Upper lobe of left lung (tissue), 6 donors: ENCODE data around the gene EMSY. TPM values are rescaled to one million over a fixed set of nuclear protein-coding genes. Genes with fewer than 3 reads are reported as not detected.

Experiments used
- ATAC-seq, 2 donors: fragments of 200-7000 bp; cut with Tn5 transposase; one replicate each; pipeline ENCODE4 v1.9.1; 2022; ENCODE audit warnings: mild to moderate bottlenecking in 2 of 2, moderate library complexity in 2 of 2; ENCODE audit not compliant: low FRiP score in 2 of 2
- DNase-seq, 2 donors: peaks; one replicate each; pipeline ENCODE4 v3.0.0-alpha.2; 2019 to 2020
- H3K27ac ChIP-seq, 4 donors: fragments of 200-600 bp; sonication (generic); one replicate each; pipeline ENCODE4 v1.5.1; 2016 to 2019
- H3K27me3 ChIP-seq, 4 donors: fragments of 200-600 bp; sonication (generic); one replicate each; pipeline ENCODE4 v1.5.1; 2017 to 2019
- H3K36me3 ChIP-seq, 4 donors: fragments of 200-600 bp; sonication (generic); one replicate each; pipeline ENCODE4 v1.5.1; 2016 to 2019
- H3K4me1 ChIP-seq, 4 donors: fragments of 200-600 bp; sonication (generic); one replicate each; pipeline ENCODE4 v1.5.1; 2018 to 2019
- H3K4me3 ChIP-seq, 4 donors: fragments of 200-600 bp; sonication (generic); one replicate each; pipeline ENCODE4 v1.5.1; 2017 to 2019; ENCODE audit warnings: mild to moderate bottlenecking in 2 of 4, moderate library complexity in 1 of 4
- H3K9me3 ChIP-seq, 4 donors: fragments of 200-600 bp; sonication (generic); one replicate each; pipeline ENCODE4 v1.5.1; 2018 to 2019
- EP300 ChIP-seq, 4 donors: sonication (generic); formaldehyde crosslinking; IDR thresholded peaks; one replicate each; pipeline ENCODE4 v1.5.1; 2017; ENCODE audit warnings: antibody characterized with exemption in 4 of 4, control low read depth in 2 of 4
- POLR2A ChIP-seq, 4 donors: fragments of 450-650 bp; IDR thresholded peaks; one replicate each; pipeline ENCODE4 v1.5.1; 2016 to 2017; ENCODE audit warnings: antibody characterized with exemption in 4 of 4, mild to moderate bottlenecking in 2 of 4
- POLR2AphosphoS5 ChIP-seq, 2 donors: sonication (generic); formaldehyde crosslinking; IDR thresholded peaks; one replicate each; pipeline ENCODE4 v1.5.1; 2017; ENCODE audit warnings: antibody characterized with exemption in 2 of 2
- WGBS, 2 donors: methylation state at CpG; one replicate each; pipeline ENCODE4 v1.1.5; 2017 to 2018; 5-methylcytosine and 5-hydroxymethylcytosine counted together
- total RNA-seq, 6 donors: library from RNA; depleted of rRNA in 4 of 6; stranded (reverse); fragments of >200 nt in 4 of 6; gene quantifications; one replicate each; pipeline versions ENCODE4 v1.1.0 to v1.2.1, GENCODE V29; 2016 to 2021
- TF ChIP-seq, protein P1 (sequence below), 6 experiments: fragments of 450-650 bp in 4 of 6; fragments of 200-600 bp in 2 of 6; sonication (generic) in 2 of 6; IDR thresholded peaks; one replicate each; pipeline ENCODE4 v1.5.1; 2016 to 2019; ENCODE audit warnings: antibody characterized with exemption in 6 of 6
- donor health status: DM: no; HTN: no; CAD: no; lungs with moderate emphysema.
- donor health status: DM: no; HTN: yes; CAD: no; lungs with severe emphysema.

EMSY gene
- total RNA-seq, 6 donors from 2014 or later: 14.6 to 66.0 (median 20.9) TPM

DNA sequence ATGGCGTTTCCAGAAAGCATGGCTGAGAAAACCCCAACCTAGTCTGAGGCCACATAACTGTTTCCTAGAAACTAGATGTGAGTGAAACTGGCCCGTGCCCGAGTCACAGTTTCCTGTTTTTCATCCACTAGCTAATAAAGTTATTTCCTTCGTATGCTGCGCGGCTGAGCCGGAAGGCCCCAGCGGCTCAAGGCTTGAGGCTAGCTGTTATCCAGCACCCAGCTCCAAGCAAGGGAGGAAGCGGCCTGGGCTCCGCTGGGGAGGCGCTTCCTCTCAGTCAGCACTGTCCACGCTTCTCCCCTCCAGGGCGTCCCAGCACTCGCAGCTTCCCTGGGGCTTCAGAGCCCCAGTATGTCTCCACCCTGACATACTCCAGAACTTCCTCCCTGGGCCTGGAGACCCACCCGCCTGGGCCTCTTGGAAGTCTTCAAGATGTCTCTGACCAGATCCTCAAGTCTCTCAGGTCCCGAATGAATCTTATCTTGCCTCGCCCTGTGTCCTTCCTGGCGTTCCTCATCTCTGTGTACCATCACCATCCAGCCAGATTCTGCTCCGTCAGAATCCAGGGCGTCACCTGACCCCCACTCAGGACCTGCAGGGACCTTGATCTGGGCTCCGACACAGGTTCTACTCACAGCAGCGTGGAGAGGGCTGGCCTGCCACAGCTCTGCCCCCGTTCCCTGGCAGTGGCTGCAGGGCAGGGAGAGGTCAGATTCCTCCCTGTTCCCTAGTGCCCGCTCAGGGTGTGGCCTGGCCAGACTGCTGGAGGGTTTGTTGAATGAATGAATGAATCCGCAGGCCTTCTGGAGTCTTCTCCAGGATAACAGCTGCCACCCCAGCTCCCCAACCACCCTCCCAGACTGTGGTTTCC lies 143.9 kb downstream of the EMSY start:
- no peak overlapping the region for H3K4me3 ChIP-seq
- no peaks in the 10 kb centered on the region for H3K36me3 ChIP-seq
- DNase-seq (peak; percentile 75 to 80), ATAC-seq (peak; percentile 84 to 89)
- TF ChIP-seq POLR2AphosphoS5 (IDR thresholded peaks at IDR 0.05) (peak; percentile 58 to 73), POLR2A (IDR thresholded peaks at IDR 0.05) (peak in 1 of 4 donors; percentile 45), EP300 (IDR thresholded peaks at IDR 0.05) (peak in 3 of 4 donors; percentile 25 to 34 (median 28))
- TF ChIP-seq, protein P1, sequence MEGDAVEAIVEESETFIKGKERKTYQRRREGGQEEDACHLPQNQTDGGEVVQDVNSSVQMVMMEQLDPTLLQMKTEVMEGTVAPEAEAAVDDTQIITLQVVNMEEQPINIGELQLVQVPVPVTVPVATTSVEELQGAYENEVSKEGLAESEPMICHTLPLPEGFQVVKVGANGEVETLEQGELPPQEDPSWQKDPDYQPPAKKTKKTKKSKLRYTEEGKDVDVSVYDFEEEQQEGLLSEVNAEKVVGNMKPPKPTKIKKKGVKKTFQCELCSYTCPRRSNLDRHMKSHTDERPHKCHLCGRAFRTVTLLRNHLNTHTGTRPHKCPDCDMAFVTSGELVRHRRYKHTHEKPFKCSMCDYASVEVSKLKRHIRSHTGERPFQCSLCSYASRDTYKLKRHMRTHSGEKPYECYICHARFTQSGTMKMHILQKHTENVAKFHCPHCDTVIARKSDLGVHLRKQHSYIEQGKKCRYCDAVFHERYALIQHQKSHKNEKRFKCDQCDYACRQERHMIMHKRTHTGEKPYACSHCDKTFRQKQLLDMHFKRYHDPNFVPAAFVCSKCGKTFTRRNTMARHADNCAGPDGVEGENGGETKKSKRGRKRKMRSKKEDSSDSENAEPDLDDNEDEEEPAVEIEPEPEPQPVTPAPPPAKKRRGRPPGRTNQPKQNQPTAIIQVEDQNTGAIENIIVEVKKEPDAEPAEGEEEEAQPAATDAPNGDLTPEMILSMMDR (IDR thresholded peaks at IDR 0.05): no peak
- 59 to 67% methylated on average over 18 to 25 of the region's 25 CpGs for WGBS, 2 donors
- peak overlapping the region; percentile 76 to 88 (median 82) for H3K27ac ChIP-seq
- no peaks in the 10 kb centered on the region for H3K27me3 ChIP-seq
- peaks cover 12 to 30% (median 18%) of the 10 kb centered on the region in 4 donors for H3K4me1 ChIP-seq
- no peaks in the 10 kb centered on the region for H3K9me3 ChIP-seq

DNA sequence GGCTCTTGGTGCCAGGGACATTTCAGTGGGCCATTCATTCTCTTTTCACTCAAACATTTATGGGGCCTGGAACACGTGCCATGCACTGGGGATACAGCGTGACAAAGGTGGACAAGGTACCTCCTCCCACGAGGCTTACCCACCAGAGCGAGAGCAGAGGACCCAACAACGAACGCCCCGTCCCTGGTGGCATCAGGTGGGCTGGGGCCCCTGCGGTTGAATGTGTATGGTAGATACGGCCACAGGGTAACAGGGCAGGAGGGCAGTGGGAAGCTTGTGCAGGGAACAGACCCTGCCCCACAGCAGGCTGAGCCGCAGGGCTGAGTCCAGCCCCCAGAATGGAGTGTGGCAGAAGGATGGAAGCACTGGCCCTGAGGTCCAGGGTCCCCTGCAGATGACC lies 144.7 kb downstream of the EMSY start:
- H3K9me3 ChIP-seq: no peaks in the 10 kb centered on the region
- no peak overlapping the region for H3K4me3 ChIP-seq
- DNase-seq (no peak), ATAC-seq (no peak)
- no peaks in the 10 kb centered on the region for H3K27me3 ChIP-seq
- H3K27ac ChIP-seq: peak overlapping the region; percentile 76 to 88 (median 82)
- no peak for TF ChIP-seq POLR2AphosphoS5 (IDR thresholded peaks at IDR 0.05)
- TF ChIP-seq, protein P1 (IDR thresholded peaks at IDR 0.05): no peak
- no peak for TF ChIP-seq EP300 (IDR thresholded peaks at IDR 0.05)
- TF ChIP-seq POLR2A (IDR thresholded peaks at IDR 0.05): no peak
- no peaks in the 10 kb centered on the region for H3K36me3 ChIP-seq
- H3K4me1 ChIP-seq: peaks cover 12 to 30% (median 18%) of the 10 kb centered on the region in 4 donors
- WGBS, 2 donors: 89 to 100% methylated on average over 2 to 10 of the region's 10 CpGs

DNA sequence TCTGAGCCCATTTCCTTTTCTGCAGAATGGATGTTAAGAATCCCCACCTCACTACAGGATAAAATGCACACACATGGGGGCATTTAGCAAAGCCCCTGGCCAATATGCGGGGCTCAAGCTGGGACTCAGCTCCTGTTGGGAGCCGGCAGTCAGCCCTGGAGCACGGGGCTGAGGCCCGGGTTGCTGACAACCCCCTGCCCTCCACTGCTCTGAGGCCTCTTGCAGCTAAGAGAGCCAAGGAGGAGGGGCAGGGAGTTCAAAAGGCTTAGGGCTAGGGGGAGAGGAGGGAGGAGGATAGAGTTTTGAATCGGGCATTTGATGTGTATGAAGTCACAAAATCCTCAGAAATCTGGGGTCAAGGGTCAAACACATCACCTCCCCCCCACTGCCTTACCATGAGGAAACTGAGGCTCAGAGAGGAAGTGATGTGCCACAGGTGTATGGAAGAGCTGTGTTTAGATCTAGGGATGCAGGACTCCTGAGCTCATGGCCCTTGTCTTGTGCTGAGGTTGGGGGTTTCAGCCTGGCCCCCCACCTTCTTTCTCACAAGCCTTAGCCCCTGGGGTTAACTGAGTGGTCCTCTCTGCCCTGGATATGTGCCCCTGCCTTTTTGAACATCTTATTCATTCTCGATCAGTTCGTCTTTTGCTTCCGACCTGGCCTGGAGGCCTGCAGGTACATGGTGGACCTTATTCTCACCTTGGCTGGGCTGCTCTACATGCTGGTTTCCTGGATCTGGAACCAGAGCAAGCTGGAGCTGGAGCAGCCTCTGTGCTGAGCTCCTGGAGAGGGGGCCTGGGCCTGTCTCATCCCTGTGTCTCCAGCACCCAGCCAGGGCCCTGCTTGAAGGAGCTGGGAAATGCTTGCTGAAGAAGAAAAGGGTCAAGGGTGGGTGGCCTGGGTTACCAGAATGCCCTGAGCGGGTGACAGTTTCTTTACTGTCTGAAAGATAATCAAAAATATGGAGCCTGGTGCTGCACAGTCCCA lies 145.4 kb downstream of the EMSY start:
- ATAC-seq (no peak), DNase-seq (no peak)
- Histone ChIP-seq H3K9me3 (no peaks in the 10 kb centered on the region), H3K36me3 (no peaks in the 10 kb centered on the region), H3K27me3 (no peaks in the 10 kb centered on the region), H3K27ac (peak overlapping the region; percentile 76 to 88 (median 82)), H3K4me1 (peaks cover 12 to 30% (median 18%) of the 10 kb centered on the region in 4 donors), H3K4me3 (no peak overlapping the region)
- WGBS, 2 donors: 82 to 87% methylated on average over 9 of the region's 9 CpGs
- TF ChIP-seq, protein P1 (IDR thresholded peaks at IDR 0.05): no peak
- TF ChIP-seq EP300 (IDR thresholded peaks at IDR 0.05) (no peak), POLR2A (IDR thresholded peaks at IDR 0.05) (no peak)

DNA sequence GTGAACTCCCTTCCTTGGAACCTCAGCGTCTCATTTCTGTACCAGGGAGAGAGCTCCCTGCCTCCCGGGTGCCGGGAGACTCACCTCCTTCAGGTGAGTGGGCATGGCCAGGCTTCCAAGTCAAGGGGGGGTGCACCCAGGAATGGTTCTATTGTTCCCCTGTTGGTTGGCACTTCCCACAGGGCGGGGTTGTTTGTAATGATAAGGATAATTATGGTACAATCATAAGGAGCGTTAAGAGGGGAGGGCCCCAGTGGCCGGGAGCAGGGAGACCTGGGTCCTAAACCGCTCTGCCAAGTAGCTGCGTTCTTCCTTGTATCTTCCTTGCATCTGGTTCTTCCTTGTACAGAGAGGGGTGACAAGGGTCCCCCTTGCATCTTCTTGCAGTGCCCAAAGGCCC lies 146.6 kb downstream of the EMSY start:
- H3K9me3 ChIP-seq: no peaks in the 10 kb centered on the region
- DNase-seq (no peak), ATAC-seq (no peak)
- H3K27ac ChIP-seq: peak overlapping the region in 2 of 4 donors; percentile 4 to 88
- no peaks in the 10 kb centered on the region for H3K27me3 ChIP-seq
- no peak for TF ChIP-seq POLR2AphosphoS5 (IDR thresholded peaks at IDR 0.05)
- no peak for TF ChIP-seq EP300 (IDR thresholded peaks at IDR 0.05)
- TF ChIP-seq, protein P1 (IDR thresholded peaks at IDR 0.05): no peak
- no peak for TF ChIP-seq POLR2A (IDR thresholded peaks at IDR 0.05)
- no peak overlapping the region for H3K4me3 ChIP-seq
- H3K4me1 ChIP-seq: peaks cover 12 to 30% (median 18%) of the 10 kb centered on the region in 4 donors
- WGBS, 2 donors: 74 to 89% methylated on average over 8 of the region's 8 CpGs
- H3K36me3 ChIP-seq: no peaks in the 10 kb centered on the region
